Right lobe of liver (tissue), 4 donors: Measurements from ENCODE around the gene BCR.

Experiments used
- POLR2A ChIP-seq: fragments of 450-650 bp; IDR thresholded peaks from one replicate; pipeline ENCODE4 v1.6.1; 2017; ENCODE audit warnings: antibody characterized with exemption, mild to moderate bottlenecking
- TF ChIP-seq, protein P1 (sequence below), 4 donors: fragments of 200-600 bp in 3 of 4; fragments of 450-650 bp in 1 of 4; IDR thresholded peaks; one replicate each; pipeline versions ENCODE4 v1.5.1 to v1.8.0; 2016 to 2022; ENCODE audit warnings: antibody characterized with exemption in 4 of 4, mild to moderate bottlenecking in 2 of 4
- donor health status: DM: no; HTN: no; CAD: no.
- donor health status: DM: no; HTN: no; CAD: no.
- donor health status: DM: no; HTN: yes; CAD: no.

DNA sequence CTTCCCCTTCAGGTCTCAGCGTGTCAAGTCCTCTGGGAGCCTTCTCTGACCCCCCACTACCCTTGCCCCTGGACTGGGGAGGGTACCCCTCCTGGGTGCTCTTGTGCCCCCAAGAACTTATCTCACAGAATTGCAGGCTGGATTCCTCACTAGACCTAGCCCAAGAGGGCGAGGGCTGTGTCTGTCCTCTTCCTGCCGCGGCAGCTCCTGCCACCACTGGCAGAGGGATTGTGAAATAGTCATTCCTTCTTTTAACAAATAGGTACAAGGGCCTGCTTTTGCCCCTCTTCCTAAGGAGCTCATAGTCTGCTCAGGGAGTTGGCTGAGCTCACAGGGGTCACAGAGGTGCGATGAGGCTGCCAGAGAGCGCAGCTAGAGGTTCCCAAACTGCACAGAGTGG is 29.5 kb upstream of the BCR start:
- TF ChIP-seq, protein P1, sequence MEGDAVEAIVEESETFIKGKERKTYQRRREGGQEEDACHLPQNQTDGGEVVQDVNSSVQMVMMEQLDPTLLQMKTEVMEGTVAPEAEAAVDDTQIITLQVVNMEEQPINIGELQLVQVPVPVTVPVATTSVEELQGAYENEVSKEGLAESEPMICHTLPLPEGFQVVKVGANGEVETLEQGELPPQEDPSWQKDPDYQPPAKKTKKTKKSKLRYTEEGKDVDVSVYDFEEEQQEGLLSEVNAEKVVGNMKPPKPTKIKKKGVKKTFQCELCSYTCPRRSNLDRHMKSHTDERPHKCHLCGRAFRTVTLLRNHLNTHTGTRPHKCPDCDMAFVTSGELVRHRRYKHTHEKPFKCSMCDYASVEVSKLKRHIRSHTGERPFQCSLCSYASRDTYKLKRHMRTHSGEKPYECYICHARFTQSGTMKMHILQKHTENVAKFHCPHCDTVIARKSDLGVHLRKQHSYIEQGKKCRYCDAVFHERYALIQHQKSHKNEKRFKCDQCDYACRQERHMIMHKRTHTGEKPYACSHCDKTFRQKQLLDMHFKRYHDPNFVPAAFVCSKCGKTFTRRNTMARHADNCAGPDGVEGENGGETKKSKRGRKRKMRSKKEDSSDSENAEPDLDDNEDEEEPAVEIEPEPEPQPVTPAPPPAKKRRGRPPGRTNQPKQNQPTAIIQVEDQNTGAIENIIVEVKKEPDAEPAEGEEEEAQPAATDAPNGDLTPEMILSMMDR (IDR thresholded peaks at IDR 0.05): no peak
- TF ChIP-seq POLR2A: no peak
